ENCODE results near the gene CHI3L2.

The CHI3L2 gene

DNA sequence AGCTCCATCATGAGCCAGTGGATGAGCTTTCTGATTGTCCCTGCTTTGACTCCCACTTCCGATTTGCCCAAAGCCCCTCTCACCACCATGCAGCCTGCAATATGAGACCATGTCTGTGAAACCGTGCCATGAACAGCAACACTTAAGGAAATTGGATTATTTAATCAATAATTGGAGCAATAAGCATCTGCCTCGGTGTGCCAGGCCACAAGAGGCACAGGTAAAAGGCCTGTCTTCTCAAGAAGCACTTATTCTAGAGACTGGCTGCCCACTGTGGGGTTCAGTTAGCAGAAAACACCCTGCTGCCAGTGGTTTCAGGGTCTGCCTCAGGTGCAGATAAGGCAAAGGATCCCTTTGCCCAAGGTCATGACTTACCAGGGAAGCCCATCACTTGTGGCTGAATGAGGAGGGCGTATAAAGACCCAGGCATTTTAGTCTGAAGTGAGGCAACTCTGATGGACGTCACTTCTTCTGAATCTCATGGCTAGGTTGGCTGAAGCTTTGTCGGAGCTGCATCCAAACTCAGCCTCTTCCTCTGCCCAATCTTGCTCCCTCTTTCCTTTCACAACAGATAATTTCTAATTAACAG, 7.1 kb upstream of the CHI3L2 start:
- TF ChIP-seq, protein P1, sequence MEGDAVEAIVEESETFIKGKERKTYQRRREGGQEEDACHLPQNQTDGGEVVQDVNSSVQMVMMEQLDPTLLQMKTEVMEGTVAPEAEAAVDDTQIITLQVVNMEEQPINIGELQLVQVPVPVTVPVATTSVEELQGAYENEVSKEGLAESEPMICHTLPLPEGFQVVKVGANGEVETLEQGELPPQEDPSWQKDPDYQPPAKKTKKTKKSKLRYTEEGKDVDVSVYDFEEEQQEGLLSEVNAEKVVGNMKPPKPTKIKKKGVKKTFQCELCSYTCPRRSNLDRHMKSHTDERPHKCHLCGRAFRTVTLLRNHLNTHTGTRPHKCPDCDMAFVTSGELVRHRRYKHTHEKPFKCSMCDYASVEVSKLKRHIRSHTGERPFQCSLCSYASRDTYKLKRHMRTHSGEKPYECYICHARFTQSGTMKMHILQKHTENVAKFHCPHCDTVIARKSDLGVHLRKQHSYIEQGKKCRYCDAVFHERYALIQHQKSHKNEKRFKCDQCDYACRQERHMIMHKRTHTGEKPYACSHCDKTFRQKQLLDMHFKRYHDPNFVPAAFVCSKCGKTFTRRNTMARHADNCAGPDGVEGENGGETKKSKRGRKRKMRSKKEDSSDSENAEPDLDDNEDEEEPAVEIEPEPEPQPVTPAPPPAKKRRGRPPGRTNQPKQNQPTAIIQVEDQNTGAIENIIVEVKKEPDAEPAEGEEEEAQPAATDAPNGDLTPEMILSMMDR (IDR thresholded peaks at IDR 0.05; ENCODE audit: low read depth, low read length), result no peak
- DNase-seq (ENCODE audit: low read depth, low spot score), result no peak
- H3K4me3 ChIP-seq (ENCODE audit: low read depth, low read length), result no peak overlapping the region
- in situ Hi-C loops (cut with HindIII; ENCODE audit: low sequenced_read_pairs), result no loop called here

DNA sequence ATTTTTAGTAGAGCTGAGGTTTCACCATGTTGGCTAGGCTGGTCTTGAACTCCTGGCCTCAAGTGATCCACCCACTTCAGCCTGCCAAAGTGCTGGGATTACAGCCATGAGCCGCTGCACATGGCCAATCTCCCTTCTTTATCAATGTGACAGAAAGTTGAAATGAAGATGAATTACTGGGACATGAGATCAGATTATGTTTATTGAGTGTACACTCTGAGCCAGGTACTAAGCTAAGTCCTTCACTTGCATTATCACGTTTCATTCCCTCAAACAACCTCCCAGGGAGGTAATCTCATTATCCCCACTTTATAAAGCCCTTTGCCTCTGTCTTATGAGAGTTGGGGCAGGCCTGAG, 6.3 kb upstream of the CHI3L2 start:
- H3K4me3 ChIP-seq (ENCODE audit: low read depth, low read length), result no peak overlapping the region
- in situ Hi-C loops (cut with HindIII; ENCODE audit: low sequenced_read_pairs), result no loop called here

GRCh38 chr1:111221633-111222291, 5.8 kb upstream of the CHI3L2 start:
- in situ Hi-C loops (cut with HindIII; ENCODE audit: low sequenced_read_pairs), result no loop called here
- TF ChIP-seq, protein P1 (IDR thresholded peaks at IDR 0.05; ENCODE audit: low read depth, low read length), result no peak
- H3K4me3 ChIP-seq (ENCODE audit: low read depth, low read length), result no peak overlapping the region
- DNase-seq (ENCODE audit: low read depth, low spot score), result no peak

More for the DNA sequence above, 6.3 kb upstream of the CHI3L2 start:
- TF ChIP-seq, protein P1 (IDR thresholded peaks at IDR 0.05; ENCODE audit: low read depth, low read length), result no peak
- DNase-seq (ENCODE audit: low read depth, low spot score), result no peak

GRCh38 chr1:111222308-111223125, 5.0 kb upstream of the CHI3L2 start:
- no peak overlapping the region for H3K4me3 ChIP-seq (ENCODE audit: low read depth, low read length)
- in situ Hi-C loops (cut with HindIII; ENCODE audit: low sequenced_read_pairs), result no loop called here
- TF ChIP-seq, protein P1 (IDR thresholded peaks at IDR 0.05; ENCODE audit: low read depth, low read length), result peak; percentile 96
- peak; percentile 61 for DNase-seq (ENCODE audit: low read depth, low spot score)

DNA sequence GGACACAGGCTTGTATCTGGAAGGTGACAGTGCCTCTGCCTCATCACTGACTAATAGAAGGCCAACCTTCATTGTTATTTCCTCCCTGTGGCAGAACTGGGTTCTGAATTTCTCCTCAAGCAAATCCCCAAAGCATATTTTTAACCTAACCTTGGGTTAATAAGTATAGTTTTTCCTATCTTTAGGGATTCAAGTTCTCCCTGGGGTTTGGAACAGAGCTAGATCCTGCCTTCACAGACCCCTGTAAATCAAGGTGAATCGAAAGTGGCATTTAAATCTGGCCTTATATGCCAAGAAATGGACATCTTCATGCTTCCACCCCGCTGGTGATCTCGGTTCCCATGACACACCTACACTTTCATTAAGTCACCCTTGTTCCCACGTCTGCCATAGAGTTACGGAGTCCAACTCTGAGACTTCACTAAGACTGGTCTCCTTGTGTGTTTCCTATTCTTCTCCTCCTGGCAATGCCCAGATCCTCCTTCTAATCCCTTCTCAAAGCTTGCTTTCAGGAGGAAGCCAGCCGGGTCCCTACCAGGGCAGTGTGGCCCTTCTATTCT, 4.3 kb upstream of the CHI3L2 start:
- in situ Hi-C loops (cut with HindIII; ENCODE audit: low sequenced_read_pairs), result no loop called here
- H3K4me3 ChIP-seq (ENCODE audit: low read depth, low read length), result no peak overlapping the region
- TF ChIP-seq, protein P1 (IDR thresholded peaks at IDR 0.05; ENCODE audit: low read depth, low read length), result no peak
- no peak for DNase-seq (ENCODE audit: low read depth, low spot score)

- no peak overlapping the region for H3K4me3 ChIP-seq (ENCODE audit: low read depth, low read length)
- no peak for DNase-seq (ENCODE audit: low read depth, low spot score)
- TF ChIP-seq, protein P1 (IDR thresholded peaks at IDR 0.05; ENCODE audit: low read depth, low read length), result no peak
- in situ Hi-C loops (cut with HindIII; ENCODE audit: low sequenced_read_pairs), result no loop called here
Measured at GRCh38 chr1:111225091-111225490, 2.4 kb upstream of the CHI3L2 start.

Measured in astrocyte of the spinal cord (primary cell).